HUES6 (cell line): ENCODE measurements around the gene ARSA.

ENCODE experiments used
- H3K27ac ChIP-seq: 2 replicates; pipeline ENCODE4 v1.7.0; 2013; ENCODE audit warnings: low read depth, mild to moderate bottlenecking, low read length, inconsistent platforms
- H3K27me3 ChIP-seq: 2 replicates; pipeline ENCODE4 v1.6.1; 2013; ENCODE audit warnings: low read length; ENCODE audit not compliant: control insufficient read depth, insufficient read depth
- H3K36me3 ChIP-seq: 2 replicates; pipeline ENCODE4 v1.6.1; 2013; ENCODE audit warnings: low read length; ENCODE audit not compliant: control insufficient read depth, insufficient read depth
- H3K4me1 ChIP-seq: 2 replicates; pipeline ENCODE4 v1.6.1; 2013; ENCODE audit warnings: low read length; ENCODE audit not compliant: control insufficient read depth, insufficient read depth
- H3K4me3 ChIP-seq: 2 replicates; pipeline ENCODE4 v1.5.1; 2013; ENCODE audit warnings: low read depth, low read length
- H3K9ac ChIP-seq: one replicate; pipeline ENCODE4 v1.6.1; 2013; ENCODE audit warnings: mild to moderate bottlenecking, low read length
- H3K9me3 ChIP-seq: 2 replicates; pipeline ENCODE4 v1.6.1; 2013; ENCODE audit warnings: low read depth, low read length; ENCODE audit not compliant: control insufficient read depth, insufficient read depth

ARSA gene

DNA sequence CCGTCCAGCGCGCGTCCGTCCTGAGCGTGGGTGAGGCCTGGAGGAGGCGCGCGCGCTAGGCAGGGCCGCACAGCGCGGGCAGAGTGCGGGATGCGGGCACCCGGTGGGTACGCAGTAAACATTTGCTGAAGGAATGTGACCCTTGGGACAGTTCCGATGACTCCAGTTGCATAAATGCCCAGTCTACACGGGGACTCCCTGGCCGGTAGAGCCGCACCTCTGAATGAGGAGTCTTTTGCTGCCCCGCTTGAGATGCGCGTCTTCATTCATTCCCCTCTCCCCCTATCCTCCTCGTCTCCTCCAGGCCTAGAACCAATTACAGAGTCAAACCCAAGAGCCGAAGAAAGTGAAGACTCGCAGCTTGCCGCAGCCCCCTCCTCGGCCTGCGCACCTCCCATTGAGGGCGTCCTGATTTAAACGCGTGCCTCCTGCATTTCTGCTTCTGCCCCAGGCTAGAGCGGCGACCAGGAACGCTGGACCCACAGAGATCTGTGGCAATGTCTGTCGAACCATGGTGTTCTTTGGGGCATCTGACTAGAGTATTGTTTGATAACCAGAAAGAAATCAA is 44.6 kb downstream of the ARSA start:
- Histone ChIP-seq H3K4me3 (peak overlapping the region; percentile 88), H3K9ac (peak overlapping the region; percentile 71), H3K4me1 (peaks cover 6% of the 10 kb centered on the region; the same call in 1 of the 2 replicates), H3K9me3 (no peaks in the 10 kb centered on the region), H3K27me3 (no peaks in the 10 kb centered on the region), H3K36me3 (peaks cover 21% of the 10 kb centered on the region), H3K27ac (no peak overlapping the region; the same call in 1 of the 2 replicates)

DNA sequence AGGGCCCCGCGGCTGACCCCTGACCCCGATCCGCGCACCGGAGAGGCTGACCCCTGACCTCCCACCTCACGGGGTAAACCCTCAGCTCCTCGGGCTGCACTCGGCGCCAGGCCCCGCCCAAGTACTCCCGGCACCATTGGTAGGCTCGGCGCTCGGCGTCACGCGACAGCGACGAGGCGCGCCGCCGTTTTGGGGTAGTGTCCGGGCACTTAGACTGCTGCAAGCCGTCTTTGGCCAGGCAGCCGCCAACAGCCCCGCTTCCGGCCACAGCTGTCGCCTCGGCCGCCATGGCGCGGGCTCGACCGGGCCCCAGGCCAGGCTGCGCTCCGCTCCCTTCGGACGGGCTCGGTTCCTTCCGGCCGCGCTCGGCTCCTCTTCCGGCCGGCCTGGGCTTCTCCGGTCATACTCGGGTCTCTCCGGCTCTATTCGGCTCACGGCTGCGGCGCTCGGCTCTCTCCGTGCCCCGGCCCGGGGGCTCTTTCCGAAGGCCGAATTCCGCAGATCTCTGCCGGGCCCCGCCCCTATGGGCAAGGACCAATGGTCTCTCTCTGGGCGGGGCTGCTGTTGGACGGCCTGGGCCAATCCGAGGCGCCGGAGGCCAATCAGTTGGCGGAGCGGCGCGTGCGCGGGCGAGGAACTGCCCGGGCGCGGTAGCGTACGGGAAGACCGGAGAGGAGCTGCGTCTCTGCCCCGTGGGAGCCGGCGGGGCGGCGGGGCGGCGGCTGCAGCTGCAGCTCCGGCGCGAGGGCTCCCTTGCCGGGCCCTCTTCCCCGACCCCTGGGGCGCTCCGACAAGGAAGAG is 45.3 kb downstream of the ARSA start, which contains the start of gene CHKB:
CHKB (minus strand) TSS at position 357 of the 801 bp plus-strand sequence; CDS start at position 289, 68 bp downstream.
- peaks cover 21% of the 10 kb centered on the region for H3K36me3 ChIP-seq
- no peaks in the 10 kb centered on the region for H3K9me3 ChIP-seq
- H3K27ac ChIP-seq, result peak within 1 kb of the TSS; percentile 97
- H3K27me3 ChIP-seq, result no peaks in the 10 kb centered on the region
- peak within 1 kb of the TSS; percentile 88 for H3K4me3 ChIP-seq
- H3K4me1 ChIP-seq, result peaks cover 6% of the 10 kb centered on the region; the same call in 1 of the 2 replicates
- H3K9ac ChIP-seq, result peak within 1 kb of the TSS; percentile 93

DNA sequence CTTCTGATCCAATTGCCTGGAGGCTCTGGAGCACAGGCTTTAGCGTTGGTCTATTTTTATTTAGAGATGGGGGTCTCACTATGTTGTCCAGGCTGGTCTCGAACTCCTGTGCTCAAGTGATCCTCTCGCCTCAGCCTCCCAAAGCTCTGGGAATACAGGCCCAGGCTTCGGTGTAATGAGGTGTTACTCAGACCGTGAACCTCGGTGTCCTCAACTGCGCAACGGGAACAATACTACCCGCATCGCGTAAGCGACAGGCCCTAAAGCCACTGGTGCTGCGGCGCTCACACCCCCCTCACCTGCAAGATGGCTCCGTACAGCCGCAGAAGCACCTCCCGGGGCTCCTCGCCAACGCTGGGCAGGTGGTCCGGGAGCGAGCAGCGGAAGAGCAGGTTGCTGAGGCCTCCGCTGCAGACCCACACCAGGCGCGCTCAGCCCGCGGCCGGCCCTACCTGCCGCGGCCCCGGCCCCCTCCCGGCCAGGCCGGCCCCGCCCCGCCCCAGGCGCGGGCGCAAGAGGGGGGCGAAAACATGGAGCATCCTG is 45.9 kb downstream of the ARSA start:
- Histone ChIP-seq H3K27me3 (no peaks in the 10 kb centered on the region), H3K9ac (peak overlapping the region; percentile 93), H3K27ac (peak overlapping the region; percentile 97; the same call in 1 of the 2 replicates), H3K36me3 (peaks cover 26% of the 10 kb centered on the region), H3K4me1 (peaks cover 6% of the 10 kb centered on the region; the same call in 1 of the 2 replicates), H3K9me3 (no peaks in the 10 kb centered on the region), H3K4me3 (peak overlapping the region; percentile 88)

DNA sequence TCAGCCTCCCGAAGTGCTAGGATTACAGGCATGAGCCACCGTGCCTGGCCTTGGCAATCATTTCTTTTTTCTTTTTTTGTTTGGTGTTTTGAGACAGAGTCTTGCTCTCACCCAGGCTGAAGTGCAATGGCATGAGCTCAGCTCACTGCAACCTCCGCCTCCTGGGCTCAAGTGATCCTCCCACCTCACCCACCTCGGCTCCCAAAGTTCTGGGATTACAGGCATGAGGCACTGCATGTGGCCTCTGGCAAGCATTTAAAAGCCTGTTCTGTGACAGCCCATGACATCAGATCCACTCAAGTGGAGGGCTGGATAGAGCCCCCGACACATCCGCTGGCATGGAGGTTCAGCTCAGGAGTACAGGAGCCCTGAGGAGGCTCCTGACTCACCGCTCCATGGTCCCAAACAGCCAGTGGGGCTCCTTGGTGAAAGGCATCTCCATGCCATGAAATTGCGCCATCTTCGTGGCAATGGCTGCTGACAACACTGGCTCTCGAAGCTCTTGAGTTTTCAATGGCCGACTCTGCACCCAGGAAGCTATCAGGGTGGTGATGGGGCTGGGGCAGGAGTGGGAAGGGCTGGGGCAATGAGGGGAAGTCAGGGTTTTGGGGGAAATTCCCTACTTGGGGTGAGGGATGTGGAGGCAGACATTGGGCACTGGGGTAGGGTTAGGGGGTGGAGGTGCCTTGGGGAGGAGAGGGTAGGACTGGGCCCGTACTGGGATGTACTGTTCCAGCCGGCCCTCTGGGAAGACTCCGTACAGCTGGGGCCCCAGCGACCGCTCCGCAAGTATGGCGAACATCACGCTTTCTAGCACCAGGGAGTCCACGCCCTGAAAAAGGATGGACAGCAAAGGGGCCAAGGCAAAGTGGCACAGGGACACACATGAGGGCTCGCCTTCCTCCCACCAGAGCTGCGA is 46.7 kb downstream of the ARSA start:
- Histone ChIP-seq H3K4me3 (peak overlapping the region; percentile 88), H3K4me1 (peaks cover 6% of the 10 kb centered on the region; the same call in 1 of the 2 replicates), H3K36me3 (peaks cover 27% of the 10 kb centered on the region), H3K27me3 (no peaks in the 10 kb centered on the region), H3K9me3 (no peaks in the 10 kb centered on the region), H3K27ac (no peak overlapping the region), H3K9ac (peak overlapping the region; percentile 93)

DNA sequence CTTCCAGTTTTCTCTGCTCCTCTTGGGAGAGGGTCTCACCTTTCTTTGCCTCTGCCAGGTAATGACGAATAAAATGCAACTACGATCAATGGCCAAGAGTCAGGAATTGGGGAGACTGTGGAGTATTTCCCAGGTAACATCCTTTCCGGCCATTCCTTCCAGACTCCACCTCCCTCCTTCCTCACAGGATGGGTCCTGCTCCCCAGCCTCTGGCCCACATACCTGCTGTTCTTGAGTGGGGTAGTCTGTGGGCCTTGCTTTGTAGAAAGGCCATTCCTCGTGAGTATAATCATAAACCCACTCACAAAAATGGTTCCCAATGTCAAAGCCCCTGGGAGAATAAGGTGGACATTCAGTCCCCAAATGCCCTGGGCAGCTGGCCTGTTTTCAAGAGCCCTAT is 48.2 kb downstream of the ARSA start:
- Histone ChIP-seq H3K27ac (no peak overlapping the region), H3K4me3 (no peak overlapping the region), H3K4me1 (peaks cover 6% of the 10 kb centered on the region; the same call in 1 of the 2 replicates), H3K9ac (no peak overlapping the region), H3K9me3 (no peaks in the 10 kb centered on the region), H3K27me3 (no peaks in the 10 kb centered on the region), H3K36me3 (peaks cover 32% of the 10 kb centered on the region)

GRCh38 chr22:50578776-50579310 is 49.1 kb downstream of the ARSA start:
- H3K27me3 ChIP-seq, result no peaks in the 10 kb centered on the region
- H3K27ac ChIP-seq, result no peak overlapping the region
- H3K9me3 ChIP-seq, result no peaks in the 10 kb centered on the region
- no peak overlapping the region for H3K4me3 ChIP-seq
- H3K4me1 ChIP-seq, result peaks cover 6% of the 10 kb centered on the region; the same call in 1 of the 2 replicates
- no peak overlapping the region for H3K9ac ChIP-seq
- peaks cover 40% of the 10 kb centered on the region for H3K36me3 ChIP-seq

DNA sequence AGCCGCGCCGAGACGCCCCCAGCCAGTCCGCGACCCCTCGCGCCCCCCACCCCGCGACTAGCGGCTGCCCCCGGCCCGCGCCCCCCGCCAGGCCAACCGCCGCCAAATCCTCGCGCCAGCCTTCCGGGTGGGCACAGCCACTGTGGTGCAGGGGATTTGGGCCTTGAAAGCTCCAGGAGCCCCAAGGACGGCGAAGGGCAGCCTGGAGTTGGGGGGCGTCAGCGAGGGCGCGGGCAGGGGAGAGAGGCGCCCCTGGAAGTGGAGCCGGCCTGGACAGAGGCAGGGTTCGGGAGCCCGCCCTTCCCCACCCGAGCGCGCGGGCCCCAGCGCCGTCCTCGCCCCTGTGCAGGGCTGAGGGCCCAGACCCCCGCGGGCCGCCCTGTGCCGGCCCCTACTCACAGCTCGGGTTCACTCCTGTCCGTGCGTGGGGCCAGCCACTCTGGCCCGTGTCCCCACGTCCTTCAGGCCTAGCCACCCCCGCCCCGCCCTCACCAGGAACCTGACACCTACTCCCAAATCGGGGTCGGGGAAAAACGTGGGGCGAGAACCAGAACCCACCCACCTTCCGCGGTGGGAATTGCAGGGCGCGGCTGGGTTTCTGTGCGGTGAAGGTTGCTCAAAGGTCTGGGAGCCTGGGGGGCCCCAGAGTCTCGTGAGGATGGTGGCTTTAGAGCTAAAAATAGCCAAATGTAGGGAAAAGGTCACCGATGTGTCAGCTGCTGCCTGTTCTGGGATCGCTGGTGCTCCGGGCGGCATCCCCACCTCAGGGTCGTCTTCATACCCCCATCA is 49.8 kb downstream of the ARSA start, which contains the start of gene CPT1B:
CPT1B (minus strand) TSS at position 441 of the 789 bp plus-strand sequence. CDS start 512 bp downstream, outside the sequence.
- Histone ChIP-seq H3K27me3 (no peaks in the 10 kb centered on the region), H3K4me3 (no peak within 1 kb of the TSS), H3K9ac (no peak within 1 kb of the TSS), H3K4me1 (peaks cover 4% of the 10 kb centered on the region; the same call in 1 of the 2 replicates), H3K9me3 (no peaks in the 10 kb centered on the region), H3K36me3 (peaks cover 47% of the 10 kb centered on the region), H3K27ac (no peak within 1 kb of the TSS)

GRCh38 chr22:50577697-50577986 is 50.3 kb downstream of the ARSA start:
- Histone ChIP-seq H3K9ac (no peak overlapping the region), H3K4me1 (peaks cover 4% of the 10 kb centered on the region; the same call in 1 of the 2 replicates), H3K36me3 (peaks cover 52% of the 10 kb centered on the region), H3K9me3 (no peaks in the 10 kb centered on the region), H3K4me3 (no peak overlapping the region), H3K27ac (no peak overlapping the region), H3K27me3 (no peaks in the 10 kb centered on the region)

DNA sequence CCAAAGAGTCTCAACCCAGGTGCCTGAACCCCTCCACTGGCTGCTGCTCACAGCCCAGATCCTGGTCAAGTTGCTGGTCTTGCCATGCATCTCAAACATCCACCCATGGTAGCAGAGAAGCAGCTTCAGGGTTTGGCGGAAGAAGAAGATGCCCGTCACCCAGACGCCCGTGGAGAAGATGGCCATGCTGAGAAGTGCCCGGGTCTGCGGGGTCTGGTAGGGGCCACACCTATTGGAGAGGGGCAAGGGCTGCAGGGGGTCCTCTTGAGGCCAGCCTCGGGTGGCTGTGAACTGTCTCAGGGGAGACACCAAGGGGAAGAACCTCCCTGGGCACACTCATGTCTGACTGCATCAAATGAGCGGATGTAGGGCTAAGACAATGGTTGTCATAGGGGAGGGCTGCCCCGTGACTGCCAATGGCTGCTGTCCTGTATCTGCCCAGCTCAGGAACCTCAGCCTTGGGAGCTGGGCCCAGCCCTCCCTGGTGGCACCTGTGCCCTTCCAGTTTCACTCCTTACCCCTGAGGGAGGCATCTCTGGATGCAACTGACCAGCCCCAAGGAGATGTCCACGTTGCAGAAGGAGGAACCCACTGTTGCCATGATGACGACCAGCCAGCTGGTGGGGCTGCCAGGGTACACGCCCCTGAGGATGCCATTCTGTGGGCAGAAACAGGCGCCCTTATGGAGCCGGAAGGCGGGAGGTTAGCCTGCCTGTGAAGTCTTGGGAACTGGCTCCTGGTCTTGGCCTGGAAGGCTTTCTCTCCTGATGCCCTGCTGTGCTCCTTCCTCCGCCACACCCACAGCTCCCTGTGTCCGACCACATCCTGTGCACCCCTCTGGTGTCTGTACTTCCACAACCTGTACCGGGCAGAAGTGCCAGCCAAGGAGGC is 50.9 kb downstream of the ARSA start:
- H3K36me3 ChIP-seq, result peaks cover 57% of the 10 kb centered on the region
- H3K9ac ChIP-seq, result no peak overlapping the region
- H3K27ac ChIP-seq, result no peak overlapping the region
- H3K4me3 ChIP-seq, result no peak overlapping the region
- H3K27me3 ChIP-seq, result no peaks in the 10 kb centered on the region
- no peaks in the 10 kb centered on the region for H3K9me3 ChIP-seq
- peaks cover 4% of the 10 kb centered on the region; the same call in 1 of the 2 replicates for H3K4me1 ChIP-seq
